ENCODE data around the gene KLK12.

DNA sequence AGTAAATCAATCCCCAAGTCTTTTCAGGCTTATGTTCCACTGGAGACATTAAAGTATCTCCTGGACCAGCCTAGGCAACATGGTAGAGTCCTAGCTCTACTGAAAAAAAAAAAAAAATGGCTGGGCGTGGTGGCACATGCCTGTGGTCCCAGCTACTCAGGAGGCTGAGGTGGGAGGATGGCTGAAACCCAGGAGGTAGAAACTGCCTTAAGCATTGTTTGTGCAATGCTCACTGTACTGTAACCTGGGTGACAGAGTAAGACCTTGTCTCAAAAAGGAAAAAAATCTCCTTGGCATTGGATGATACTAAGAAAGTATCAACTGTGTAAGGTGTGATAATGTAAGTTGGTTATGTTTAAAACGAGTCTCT lies 42.2 kb downstream of the KLK12 start:
- TF ChIP-seq, protein P1, sequence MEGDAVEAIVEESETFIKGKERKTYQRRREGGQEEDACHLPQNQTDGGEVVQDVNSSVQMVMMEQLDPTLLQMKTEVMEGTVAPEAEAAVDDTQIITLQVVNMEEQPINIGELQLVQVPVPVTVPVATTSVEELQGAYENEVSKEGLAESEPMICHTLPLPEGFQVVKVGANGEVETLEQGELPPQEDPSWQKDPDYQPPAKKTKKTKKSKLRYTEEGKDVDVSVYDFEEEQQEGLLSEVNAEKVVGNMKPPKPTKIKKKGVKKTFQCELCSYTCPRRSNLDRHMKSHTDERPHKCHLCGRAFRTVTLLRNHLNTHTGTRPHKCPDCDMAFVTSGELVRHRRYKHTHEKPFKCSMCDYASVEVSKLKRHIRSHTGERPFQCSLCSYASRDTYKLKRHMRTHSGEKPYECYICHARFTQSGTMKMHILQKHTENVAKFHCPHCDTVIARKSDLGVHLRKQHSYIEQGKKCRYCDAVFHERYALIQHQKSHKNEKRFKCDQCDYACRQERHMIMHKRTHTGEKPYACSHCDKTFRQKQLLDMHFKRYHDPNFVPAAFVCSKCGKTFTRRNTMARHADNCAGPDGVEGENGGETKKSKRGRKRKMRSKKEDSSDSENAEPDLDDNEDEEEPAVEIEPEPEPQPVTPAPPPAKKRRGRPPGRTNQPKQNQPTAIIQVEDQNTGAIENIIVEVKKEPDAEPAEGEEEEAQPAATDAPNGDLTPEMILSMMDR (IDR thresholded peaks at IDR 0.05 in 4 of 5, conservative IDR thresholded peaks at IDR 0.05 in 1 of 5): no peak
- no peak for TF ChIP-seq POLR2A (IDR thresholded peaks at IDR 0.05)

All from gastrocnemius medialis (tissue), 4 donors.